Measurements from ENCODE around the gene USP17L15. TPM values are rescaled to one million over a fixed set of nuclear protein-coding genes. Genes with fewer than 3 reads are reported as not detected.
"Not testable (repeated sequence)": the region's sequence is repeated elsewhere in the genome, so short reads cannot be mapped to it uniquely, and the experiment has no call there.

Gene USP17L15
- total and polyA plus RNA-seq, 4 experiments from 2014 or later: not detected

DNA sequence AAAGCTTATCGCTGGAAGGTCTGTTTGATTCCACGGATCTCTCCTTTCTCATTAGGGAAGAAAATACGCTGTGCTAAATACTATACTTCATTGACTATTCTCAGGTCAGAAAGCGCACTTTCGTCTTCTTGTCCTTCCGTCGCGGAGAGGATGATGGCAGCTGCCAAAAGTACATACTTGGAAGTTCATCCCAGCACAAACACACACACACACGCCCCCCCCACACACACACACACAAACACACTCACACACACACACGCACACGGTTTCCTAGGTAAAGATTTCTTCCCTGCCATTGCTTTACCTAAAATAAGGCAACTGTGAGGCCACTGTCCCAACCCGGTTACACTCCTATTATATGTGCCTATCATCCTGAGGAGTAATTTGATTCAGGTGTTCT lies 4.3 kb downstream of the USP17L15 start:
- H3K4me3 ChIP-seq (ENCODE audit: low read length in 2 of 2); POLR2A ChIA-PET (ENCODE audit: partially characterized antibody); H3K36me3 ChIP-seq (ENCODE audit: insufficient read depth, low read length); H3K4me1 ChIP-seq (ENCODE audit: insufficient read depth, low read length); H3K9me3 ChIP-seq (ENCODE audit: control insufficient read depth in 1 of 2, low read length in 2 of 2); H3K27ac ChIP-seq (ENCODE audit: low read depth, low read length); H3K27me3 ChIP-seq (ENCODE audit: insufficient read depth, low read length); H3K27ac Mint-ChIP-seq; H3K9me3 Mint-ChIP-seq; intact Hi-C loops (cut with micrococcal nuclease); H3K4me1 Mint-ChIP-seq; CTCF ChIA-PET (ENCODE audit: partially characterized antibody); H3K4me3 Mint-ChIP-seq; H3K27me3 Mint-ChIP-seq; H3K36me3 Mint-ChIP-seq: not testable (repeated sequence)
- DNase-seq: peak in 1 of 5 donors; percentile 31

DNA sequence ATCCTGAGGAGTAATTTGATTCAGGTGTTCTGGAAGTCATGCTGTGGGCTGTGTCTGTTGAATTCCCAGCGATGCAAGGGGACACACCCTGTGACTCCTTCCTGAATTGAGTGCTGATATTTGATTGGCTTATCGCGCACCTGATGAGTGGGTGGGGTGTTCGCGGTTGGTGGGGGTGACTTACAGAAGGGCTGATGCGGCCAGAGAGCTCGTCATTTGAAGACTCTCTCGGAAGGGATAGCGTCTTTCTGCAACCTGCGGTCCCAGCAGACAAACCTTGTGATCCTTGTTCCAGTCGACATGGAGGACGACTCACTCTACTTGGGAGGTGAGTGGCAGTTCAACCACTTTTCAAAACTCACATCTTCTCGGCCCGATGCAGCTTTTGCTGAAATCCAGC lies 9.4 kb downstream of the USP17L15 start, which contains the start of gene USP17L17:
Gene USP17L17, plus strand, starts transcription at position 301 of the 400 bp plus-strand sequence. Its CDS starts 0 bp downstream, at position 301.
- intact Hi-C loops (cut with micrococcal nuclease); H3K4me3 Mint-ChIP-seq; H3K4me3 ChIP-seq (ENCODE audit: low read length in 2 of 2); DNase-seq; H3K36me3 Mint-ChIP-seq; H3K27me3 ChIP-seq (ENCODE audit: insufficient read depth, low read length); H3K36me3 ChIP-seq (ENCODE audit: insufficient read depth, low read length); H3K9me3 Mint-ChIP-seq; H3K27me3 Mint-ChIP-seq; H3K4me1 Mint-ChIP-seq; H3K4me1 ChIP-seq (ENCODE audit: insufficient read depth, low read length); H3K27ac ChIP-seq (ENCODE audit: low read depth, low read length); POLR2A ChIA-PET (ENCODE audit: partially characterized antibody); H3K9me3 ChIP-seq (ENCODE audit: control insufficient read depth in 1 of 2, low read length in 2 of 2); H3K27ac Mint-ChIP-seq; CTCF ChIA-PET (ENCODE audit: partially characterized antibody): not testable (repeated sequence)

DNA sequence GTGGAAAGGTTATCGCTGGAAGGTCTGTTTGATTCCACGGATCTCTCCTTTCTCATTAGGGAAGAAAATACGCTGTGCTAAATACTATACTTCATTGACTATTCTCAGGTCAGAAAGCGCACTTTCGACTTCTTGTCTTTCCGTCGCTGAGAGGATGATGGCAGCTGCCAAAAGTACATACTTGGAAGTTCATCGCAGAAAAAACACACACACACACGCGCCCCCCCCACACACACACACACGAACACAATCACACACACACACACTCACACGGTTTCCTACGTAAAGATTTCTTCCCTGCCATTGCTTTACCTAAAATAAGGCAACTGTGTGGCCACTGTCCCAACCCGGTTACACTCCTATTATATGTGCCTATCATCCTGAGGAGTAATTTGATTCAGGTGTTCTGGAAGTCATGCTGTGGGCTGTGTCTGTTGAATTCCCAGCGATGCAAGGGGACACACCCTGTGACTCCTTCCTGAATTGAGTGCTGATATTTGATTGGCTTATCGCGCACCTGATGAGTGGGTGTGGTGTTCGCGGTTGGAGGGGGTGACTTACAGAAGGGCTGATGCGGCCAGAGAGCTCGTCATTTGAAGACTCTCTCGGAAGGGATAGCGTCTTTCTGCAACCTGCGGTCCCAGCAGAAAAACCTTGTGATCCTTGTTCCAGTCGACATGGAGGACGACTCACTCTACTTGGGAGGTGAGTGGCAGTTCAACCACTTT lies 13.9 kb downstream of the USP17L15 start, which contains the start of gene USP17L18:
Gene USP17L18, plus strand, starts transcription at position 678 of the 728 bp plus-strand sequence. Its CDS starts 0 bp downstream, at position 678.
- H3K27me3 ChIP-seq (ENCODE audit: insufficient read depth, low read length); H3K4me1 ChIP-seq (ENCODE audit: insufficient read depth, low read length); H3K4me1 Mint-ChIP-seq; H3K4me3 ChIP-seq (ENCODE audit: low read length in 2 of 2); intact Hi-C loops (cut with micrococcal nuclease); POLR2A ChIA-PET (ENCODE audit: partially characterized antibody); H3K27ac Mint-ChIP-seq; H3K27me3 Mint-ChIP-seq; H3K27ac ChIP-seq (ENCODE audit: low read depth, low read length); H3K4me3 Mint-ChIP-seq; H3K9me3 Mint-ChIP-seq; H3K36me3 Mint-ChIP-seq; H3K36me3 ChIP-seq (ENCODE audit: insufficient read depth, low read length); CTCF ChIA-PET (ENCODE audit: partially characterized antibody); H3K9me3 ChIP-seq (ENCODE audit: control insufficient read depth in 1 of 2, low read length in 2 of 2): not testable (repeated sequence)
- peak in 1 of 5 donors; percentile 10 for DNase-seq

DNA sequence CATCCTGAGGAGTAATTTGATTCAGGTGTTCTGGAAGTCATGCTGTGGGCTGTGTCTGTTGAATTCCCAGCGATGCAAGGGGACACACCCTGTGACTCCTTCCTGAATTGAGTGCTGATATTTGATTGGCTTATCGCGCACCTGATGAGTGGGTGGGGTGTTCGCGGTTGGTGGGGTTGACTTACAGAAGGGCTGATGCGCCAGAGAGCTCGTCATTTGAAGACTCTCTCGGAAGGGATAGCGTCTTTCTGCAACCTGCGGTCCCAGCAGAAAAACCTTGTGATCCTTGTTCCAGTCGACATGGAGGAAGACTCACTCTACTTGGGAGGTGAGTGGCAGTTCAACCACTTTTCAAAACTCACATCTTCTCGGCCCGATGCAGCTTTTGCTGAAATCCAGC lies 18.9 kb downstream of the USP17L15 start, which contains the start of gene USP17L19:
Gene USP17L19, plus strand, starts transcription at position 301 of the 400 bp plus-strand sequence. Its CDS starts 0 bp downstream, at position 301.
- CTCF ChIA-PET (ENCODE audit: partially characterized antibody); H3K27ac Mint-ChIP-seq; intact Hi-C loops (cut with micrococcal nuclease); H3K4me1 ChIP-seq (ENCODE audit: insufficient read depth, low read length); DNase-seq; H3K4me1 Mint-ChIP-seq; H3K27me3 ChIP-seq (ENCODE audit: insufficient read depth, low read length); H3K36me3 Mint-ChIP-seq; H3K4me3 ChIP-seq (ENCODE audit: low read length in 2 of 2); H3K4me3 Mint-ChIP-seq; H3K27me3 Mint-ChIP-seq; POLR2A ChIA-PET (ENCODE audit: partially characterized antibody); H3K9me3 Mint-ChIP-seq; H3K36me3 ChIP-seq (ENCODE audit: insufficient read depth, low read length); H3K27ac ChIP-seq (ENCODE audit: low read depth, low read length); H3K9me3 ChIP-seq (ENCODE audit: control insufficient read depth in 1 of 2, low read length in 2 of 2): not testable (repeated sequence)

DNA sequence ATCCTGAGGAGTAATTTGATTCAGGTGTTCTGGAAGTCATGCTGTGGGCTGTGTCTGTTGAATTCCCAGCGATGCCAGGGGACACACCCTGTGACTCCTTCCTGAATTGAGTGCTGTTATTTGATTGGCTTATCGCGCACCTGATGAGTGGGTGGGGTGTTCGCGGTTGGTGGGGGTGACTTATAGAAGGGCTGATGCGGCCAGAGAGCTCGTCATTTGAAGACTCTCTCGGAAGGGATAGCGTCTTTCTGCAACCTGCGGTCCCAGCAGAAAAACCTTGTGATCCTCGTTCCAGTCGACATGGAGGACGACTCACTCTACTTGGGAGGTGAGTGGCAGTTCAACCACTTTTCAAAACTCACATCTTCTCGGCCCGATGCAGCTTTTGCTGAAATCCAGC lies 23.6 kb downstream of the USP17L15 start, which contains the start of gene USP17L20:
Gene USP17L20, plus strand, starts transcription at position 301 of the 400 bp plus-strand sequence. Its CDS starts 0 bp downstream, at position 301.
- H3K9me3 ChIP-seq (ENCODE audit: control insufficient read depth in 1 of 2, low read length in 2 of 2); intact Hi-C loops (cut with micrococcal nuclease); H3K27me3 ChIP-seq (ENCODE audit: insufficient read depth, low read length); H3K36me3 Mint-ChIP-seq; DNase-seq; POLR2A ChIA-PET (ENCODE audit: partially characterized antibody); H3K4me1 Mint-ChIP-seq; H3K9me3 Mint-ChIP-seq; H3K27ac Mint-ChIP-seq; H3K4me3 Mint-ChIP-seq; CTCF ChIA-PET (ENCODE audit: partially characterized antibody); H3K4me1 ChIP-seq (ENCODE audit: insufficient read depth, low read length); H3K27me3 Mint-ChIP-seq; H3K36me3 ChIP-seq (ENCODE audit: insufficient read depth, low read length); H3K27ac ChIP-seq (ENCODE audit: low read depth, low read length); H3K4me3 ChIP-seq (ENCODE audit: low read length in 2 of 2): not testable (repeated sequence)

DNA sequence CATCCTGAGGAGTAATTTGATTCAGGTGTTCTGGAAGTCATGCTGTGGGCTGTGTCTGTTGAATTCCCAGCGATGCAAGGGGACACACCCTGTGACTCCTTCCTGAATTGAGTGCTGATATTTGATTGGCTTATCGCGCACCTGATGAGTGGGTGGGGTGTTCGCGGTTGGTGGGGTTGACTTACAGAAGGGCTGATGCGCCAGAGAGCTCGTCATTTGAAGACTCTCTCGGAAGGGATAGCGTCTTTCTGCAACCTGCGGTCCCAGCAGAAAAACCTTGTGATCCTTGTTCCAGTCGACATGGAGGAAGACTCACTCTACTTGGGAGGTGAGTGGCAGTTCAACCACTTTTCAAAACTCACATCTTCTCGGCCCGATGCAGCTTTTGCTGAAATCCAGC lies 28.4 kb downstream of the USP17L15 start, which contains the start of gene USP17L21:
Gene USP17L21, plus strand, starts transcription at position 301 of the 400 bp plus-strand sequence. Its CDS starts 0 bp downstream, at position 301.
- H3K4me1 ChIP-seq (ENCODE audit: insufficient read depth, low read length); H3K9me3 Mint-ChIP-seq; H3K4me3 ChIP-seq (ENCODE audit: low read length in 2 of 2); H3K9me3 ChIP-seq (ENCODE audit: control insufficient read depth in 1 of 2, low read length in 2 of 2); intact Hi-C loops (cut with micrococcal nuclease); H3K27ac ChIP-seq (ENCODE audit: low read depth, low read length); H3K36me3 ChIP-seq (ENCODE audit: insufficient read depth, low read length); H3K27ac Mint-ChIP-seq; H3K27me3 ChIP-seq (ENCODE audit: insufficient read depth, low read length); CTCF ChIA-PET (ENCODE audit: partially characterized antibody); H3K36me3 Mint-ChIP-seq; H3K27me3 Mint-ChIP-seq; H3K4me1 Mint-ChIP-seq; DNase-seq; H3K4me3 Mint-ChIP-seq; POLR2A ChIA-PET (ENCODE audit: partially characterized antibody): not testable (repeated sequence)

DNA sequence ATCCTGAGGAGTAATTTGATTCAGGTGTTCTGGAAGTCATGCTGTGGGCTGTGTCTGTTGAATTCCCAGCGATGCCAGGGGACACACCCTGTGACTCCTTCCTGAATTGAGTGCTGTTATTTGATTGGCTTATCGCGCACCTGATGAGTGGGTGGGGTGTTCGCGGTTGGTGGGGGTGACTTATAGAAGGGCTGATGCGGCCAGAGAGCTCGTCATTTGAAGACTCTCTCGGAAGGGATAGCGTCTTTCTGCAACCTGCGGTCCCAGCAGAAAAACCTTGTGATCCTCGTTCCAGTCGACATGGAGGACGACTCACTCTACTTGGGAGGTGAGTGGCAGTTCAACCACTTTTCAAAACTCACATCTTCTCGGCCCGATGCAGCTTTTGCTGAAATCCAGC lies 33.1 kb downstream of the USP17L15 start, which contains the start of gene USP17L22:
Gene USP17L22, plus strand, starts transcription at position 301 of the 400 bp plus-strand sequence. Its CDS starts 0 bp downstream, at position 301.
- H3K4me1 ChIP-seq (ENCODE audit: insufficient read depth, low read length); H3K9me3 ChIP-seq (ENCODE audit: control insufficient read depth in 1 of 2, low read length in 2 of 2); intact Hi-C loops (cut with micrococcal nuclease); CTCF ChIA-PET (ENCODE audit: partially characterized antibody); H3K4me3 Mint-ChIP-seq; H3K4me3 ChIP-seq (ENCODE audit: low read length in 2 of 2); H3K9me3 Mint-ChIP-seq; H3K27me3 ChIP-seq (ENCODE audit: insufficient read depth, low read length); H3K36me3 Mint-ChIP-seq; H3K27ac Mint-ChIP-seq; POLR2A ChIA-PET (ENCODE audit: partially characterized antibody); H3K27ac ChIP-seq (ENCODE audit: low read depth, low read length); DNase-seq; H3K27me3 Mint-ChIP-seq; H3K36me3 ChIP-seq (ENCODE audit: insufficient read depth, low read length); H3K4me1 Mint-ChIP-seq: not testable (repeated sequence)
